ENCODE results near the gene CYP2A13.
A peak's percentile ranks its signal among the peaks of the same experiment; 100 is the strongest.
"Not testable (repeated sequence)": the region's sequence is repeated elsewhere in the genome, so short reads cannot be mapped to it uniquely, and the experiment has no call there.

CYP2A13 gene

GRCh38 chr19:41088151-41088550 is at the start of gene CYP2A13:
Gene CYP2A13, plus strand, starts transcription at chr19:41088451. Its CDS starts 21 bp downstream, at chr19:41088472.
- no peak for DNase-seq

- no peak for DNase-seq
These were observed 48.4 kb upstream of the CYP2A13 start for GRCh38 chr19:41039806-41040205.

- DNase-seq = not testable (repeated sequence)
These were observed 43.2 kb upstream of the CYP2A13 start for GRCh38 chr19:41045095-41045494.

- no peak for DNase-seq
These were observed 37.8 kb upstream of the CYP2A13 start for GRCh38 chr19:41050426-41050825.

- not testable (repeated sequence) for DNase-seq
These were observed 36.1 kb upstream of the CYP2A13 start for GRCh38 chr19:41052162-41052561.

- not testable (repeated sequence) for DNase-seq
These were observed 34.9 kb upstream of the CYP2A13 start for GRCh38 chr19:41053331-41053730.

- no peak for DNase-seq
These were observed 23.2 kb upstream of the CYP2A13 start for GRCh38 chr19:41064974-41065569.

GRCh38 chr19:41076286-41076685 is 12.0 kb upstream of the CYP2A13 start:
- DNase-seq = no peak

GRCh38 chr19:41083516-41083915 is 4.7 kb upstream of the CYP2A13 start:
- DNase-seq = no peak

- no peak for DNase-seq
These were observed 2.4 kb upstream of the CYP2A13 start for GRCh38 chr19:41085748-41086415.

- no peak for DNase-seq
These were observed 1.7 kb downstream of the CYP2A13 start for GRCh38 chr19:41089959-41090358.

GRCh38 chr19:41095703-41096102 is 7.5 kb downstream of the CYP2A13 start:
- no peak for DNase-seq

- no peak for DNase-seq
These were observed 8.1 kb downstream of the CYP2A13 start for GRCh38 chr19:41096353-41096752.

GRCh38 chr19:41097302-41097701 is 9.1 kb downstream of the CYP2A13 start:
- no peak for DNase-seq

- DNase-seq = no peak
These were observed 10.5 kb downstream of the CYP2A13 start for GRCh38 chr19:41098762-41099161.

- DNase-seq = not testable (repeated sequence)
These were observed 14.0 kb downstream of the CYP2A13 start for GRCh38 chr19:41102210-41102609.

- DNase-seq = no peak
These were observed 17.9 kb downstream of the CYP2A13 start for GRCh38 chr19:41106177-41106576.

GRCh38 chr19:41111296-41111695 is 23.0 kb downstream of the CYP2A13 start:
- no peak for DNase-seq

GRCh38 chr19:41111750-41112295 is 23.6 kb downstream of the CYP2A13 start:
- DNase-seq = no peak

- DNase-seq = no peak
These were observed 24.6 kb downstream of the CYP2A13 start for GRCh38 chr19:41112728-41113290.

- no peak for DNase-seq
These were observed 25.9 kb downstream of the CYP2A13 start, which contains the start of gene CYP2F1 for GRCh38 chr19:41114132-41114531. Gene CYP2F1, plus strand, starts transcription at chr19:41114432. Its CDS starts 1,757 bp downstream, at chr19:41116189.

GRCh38 chr19:41116261-41116660 is 28.0 kb downstream of the CYP2A13 start:
- no peak for DNase-seq

GRCh38 chr19:41120929-41121911 is 33.0 kb downstream of the CYP2A13 start:
- peak in 1 of 2 experiments; percentile 18 for DNase-seq

All from activated CD4-positive, alpha-beta T cell treated with anti-CD3 and anti-CD28 coated beads, Interleukin-2, amount 50 U/mL, for 4 hours (primary cell).